ENCODE measurements around the gene AGTR1.
"Not testable (repeated sequence)": the region's sequence is repeated elsewhere in the genome, so short reads cannot be mapped to it uniquely, and the experiment has no call there.

Gene AGTR1

GRCh38 chr3:148763986-148764935 lies 66.6 kb downstream of the AGTR1 start:
- no peak for TF ChIP-seq CTCF (IDR thresholded peaks at IDR 0.05; ENCODE audit: low read depth, low read length, missing control alignments)
- DNase-seq (ENCODE audit: extremely low read depth, low read depth) = no peak
- no peak overlapping the region for H3K4me3 ChIP-seq (replicated peaks; ENCODE audit: low read depth, low read length)

DNA sequence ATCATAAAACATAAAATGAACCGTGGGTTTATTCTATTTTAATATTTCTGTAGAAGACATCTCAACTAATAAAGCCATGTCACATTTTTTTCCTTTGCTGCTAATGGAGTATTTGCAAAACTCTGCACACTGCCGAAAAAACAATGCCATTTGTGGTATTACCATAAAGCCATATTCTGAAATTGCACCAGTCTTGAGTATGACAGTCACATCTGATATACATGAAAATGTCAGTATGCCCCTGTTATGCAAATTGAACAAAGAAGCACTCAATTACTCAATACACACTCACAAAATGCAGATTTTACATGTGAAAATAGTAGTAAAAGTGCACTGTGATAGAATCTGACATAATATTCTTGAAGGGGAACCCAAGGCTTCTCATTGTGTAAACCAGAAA lies 74.7 kb downstream of the AGTR1 start:
- no peak for TF ChIP-seq CTCF (IDR thresholded peaks at IDR 0.05; ENCODE audit: low read depth, low read length, missing control alignments)
- no peak for DNase-seq (ENCODE audit: extremely low read depth, low read depth)
- no peak overlapping the region for H3K4me3 ChIP-seq (replicated peaks; ENCODE audit: low read depth, low read length)

DNA sequence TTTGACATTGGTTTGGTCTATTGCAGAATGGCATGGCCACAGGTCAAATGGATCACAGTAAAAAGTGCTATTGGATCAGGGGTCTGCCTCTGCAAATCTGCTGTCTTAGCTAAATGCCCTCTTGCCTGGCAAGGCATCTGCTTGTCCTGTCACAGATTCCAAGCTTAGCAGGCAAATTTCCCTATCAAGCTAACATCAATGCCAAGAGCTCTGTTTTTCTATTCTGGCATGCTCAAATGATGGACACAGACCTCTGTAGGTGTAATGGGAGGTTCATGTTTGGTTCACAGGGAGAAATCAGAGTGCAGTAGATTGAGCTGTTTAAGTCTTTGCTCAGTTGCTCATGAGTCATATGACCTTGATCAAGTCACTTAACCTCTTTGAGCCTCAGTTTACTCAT lies 75.1 kb downstream of the AGTR1 start:
- no peak overlapping the region for H3K4me3 ChIP-seq (replicated peaks; ENCODE audit: low read depth, low read length)
- no peak for DNase-seq (ENCODE audit: extremely low read depth, low read depth)
- no peak for TF ChIP-seq CTCF (IDR thresholded peaks at IDR 0.05; ENCODE audit: low read depth, low read length, missing control alignments)

DNA sequence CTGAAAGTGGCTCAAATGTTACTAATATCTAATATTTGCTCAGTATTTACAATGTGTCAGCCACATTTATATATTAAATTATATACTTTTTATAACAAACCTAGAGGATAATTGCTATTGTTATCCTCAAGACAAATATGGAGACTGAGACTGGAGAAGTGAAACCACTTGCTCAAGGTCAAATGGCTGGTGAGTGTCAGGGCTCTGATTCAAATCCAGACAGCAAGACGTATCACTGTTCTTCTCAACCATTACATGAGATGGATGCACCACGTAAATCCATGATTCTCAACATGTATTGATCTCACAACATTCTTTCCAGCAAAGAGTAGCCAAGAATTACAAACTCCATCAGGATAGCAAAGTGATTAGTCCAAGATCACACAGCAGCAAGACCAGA lies 76.1 kb downstream of the AGTR1 start:
- no peak overlapping the region for H3K4me3 ChIP-seq (replicated peaks; ENCODE audit: low read depth, low read length)
- DNase-seq (ENCODE audit: extremely low read depth, low read depth) = no peak
- no peak for TF ChIP-seq CTCF (IDR thresholded peaks at IDR 0.05; ENCODE audit: low read depth, low read length, missing control alignments)

GRCh38 chr3:148778926-148779325 lies 81.2 kb downstream of the AGTR1 start:
- no peak overlapping the region for H3K4me3 ChIP-seq (replicated peaks; ENCODE audit: low read depth, low read length)
- DNase-seq (ENCODE audit: extremely low read depth, low read depth) = no peak
- no peak for TF ChIP-seq CTCF (IDR thresholded peaks at IDR 0.05; ENCODE audit: low read depth, low read length, missing control alignments)

GRCh38 chr3:148785026-148785425 lies 87.3 kb downstream of the AGTR1 start:
- not testable (repeated sequence) for H3K4me3 ChIP-seq (replicated peaks; ENCODE audit: low read depth, low read length); DNase-seq (ENCODE audit: extremely low read depth, low read depth)

DNA sequence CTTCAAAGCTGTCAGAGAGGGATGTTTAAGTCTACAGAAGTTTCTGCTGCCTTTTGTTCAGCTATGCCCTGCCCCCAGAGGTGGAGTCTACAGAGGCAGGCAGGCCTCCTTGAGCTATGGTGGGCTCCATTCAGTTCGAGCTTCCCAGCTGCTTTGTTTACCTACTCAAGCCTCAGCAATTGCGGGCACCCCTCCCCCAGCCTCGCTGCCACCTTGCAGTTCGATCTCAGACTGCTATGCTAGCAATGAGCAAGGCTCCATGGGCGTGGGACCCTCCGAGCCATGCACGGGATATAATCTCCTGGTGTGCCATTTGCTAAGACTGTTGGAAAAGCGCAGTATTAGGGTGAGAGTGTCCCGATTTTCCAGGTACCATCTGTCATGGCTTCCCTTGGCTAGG lies 88.5 kb downstream of the AGTR1 start:
- DNase-seq (ENCODE audit: extremely low read depth, low read depth); H3K4me3 ChIP-seq (replicated peaks; ENCODE audit: low read depth, low read length): not testable (repeated sequence)

DNA sequence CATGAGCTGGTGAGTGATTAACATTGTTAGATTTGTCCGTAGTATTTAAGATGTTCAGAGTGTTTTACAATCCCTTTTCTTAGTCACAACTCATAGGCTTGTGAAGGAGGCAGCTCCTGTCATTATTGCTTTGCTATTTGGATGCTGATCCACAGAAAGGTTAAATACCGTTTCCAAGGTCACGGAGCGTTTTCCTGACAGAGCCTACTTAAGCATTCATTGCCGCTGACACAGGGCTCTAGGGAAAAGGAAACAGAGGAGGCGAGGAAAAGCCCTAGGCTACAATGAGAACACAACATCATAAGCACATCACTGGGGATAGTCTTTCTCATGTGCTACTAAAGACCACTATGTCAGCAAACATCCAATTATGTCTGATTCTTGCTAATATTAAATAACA lies 91.4 kb downstream of the AGTR1 start:
- no peak overlapping the region for H3K4me3 ChIP-seq (replicated peaks; ENCODE audit: low read depth, low read length)
- DNase-seq (ENCODE audit: extremely low read depth, low read depth) = no peak
- TF ChIP-seq CTCF (IDR thresholded peaks at IDR 0.05; ENCODE audit: low read depth, low read length, missing control alignments) = no peak
